22Rv1 (cell line): Measurements from ENCODE around the gene SLC39A5.
A peak's percentile ranks its signal among the peaks of the same experiment; 100 is the strongest.
"Not testable (repeated sequence)": the region's sequence is repeated elsewhere in the genome, so short reads cannot be mapped to it uniquely, and the experiment has no call there.

Source experiments
- H3K27ac ChIP-seq: fragments of 450-650 bp; 2 replicates; pipeline ENCODE4 v1.5.1; 2017
- ZFX ChIP-seq: fragments of 450-650 bp; IDR thresholded peaks from 2 replicates; pipeline ENCODE4 v1.6.1; 2017; ENCODE audit warnings: antibody characterized with exemption, borderline replicate concordance
- TF ChIP-seq, protein P1 (sequence below): fragments of 450-650 bp; IDR thresholded peaks from 2 replicates; pipeline ENCODE4 v1.5.1; 2017; ENCODE audit warnings: mild to moderate bottlenecking

Gene SLC39A5

GRCh38 chr12:56282579-56282978 is 52.7 kb downstream of the SLC39A5 start:
- TF ChIP-seq, protein P1, sequence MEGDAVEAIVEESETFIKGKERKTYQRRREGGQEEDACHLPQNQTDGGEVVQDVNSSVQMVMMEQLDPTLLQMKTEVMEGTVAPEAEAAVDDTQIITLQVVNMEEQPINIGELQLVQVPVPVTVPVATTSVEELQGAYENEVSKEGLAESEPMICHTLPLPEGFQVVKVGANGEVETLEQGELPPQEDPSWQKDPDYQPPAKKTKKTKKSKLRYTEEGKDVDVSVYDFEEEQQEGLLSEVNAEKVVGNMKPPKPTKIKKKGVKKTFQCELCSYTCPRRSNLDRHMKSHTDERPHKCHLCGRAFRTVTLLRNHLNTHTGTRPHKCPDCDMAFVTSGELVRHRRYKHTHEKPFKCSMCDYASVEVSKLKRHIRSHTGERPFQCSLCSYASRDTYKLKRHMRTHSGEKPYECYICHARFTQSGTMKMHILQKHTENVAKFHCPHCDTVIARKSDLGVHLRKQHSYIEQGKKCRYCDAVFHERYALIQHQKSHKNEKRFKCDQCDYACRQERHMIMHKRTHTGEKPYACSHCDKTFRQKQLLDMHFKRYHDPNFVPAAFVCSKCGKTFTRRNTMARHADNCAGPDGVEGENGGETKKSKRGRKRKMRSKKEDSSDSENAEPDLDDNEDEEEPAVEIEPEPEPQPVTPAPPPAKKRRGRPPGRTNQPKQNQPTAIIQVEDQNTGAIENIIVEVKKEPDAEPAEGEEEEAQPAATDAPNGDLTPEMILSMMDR: no peak
- no peak for TF ChIP-seq ZFX
- no peak overlapping the region for H3K27ac ChIP-seq

DNA sequence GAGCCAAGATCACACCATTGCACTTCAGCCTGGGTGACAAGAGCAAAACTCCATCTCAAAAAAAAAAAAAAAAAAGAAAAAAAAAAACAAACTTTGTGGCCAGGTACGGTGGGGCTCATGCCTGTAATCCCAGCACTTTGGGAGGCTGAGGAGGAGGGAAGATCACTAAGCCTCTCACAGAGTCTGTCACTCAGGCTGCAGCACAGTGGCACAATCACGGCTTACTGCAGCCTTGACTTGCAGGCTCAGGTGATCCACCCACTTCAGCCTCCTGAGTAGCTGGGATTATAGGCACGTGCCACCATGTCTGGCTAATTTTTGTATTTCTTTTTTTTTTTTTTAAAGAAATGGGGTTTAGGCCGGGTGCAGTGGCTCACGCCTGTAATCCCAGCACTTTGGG is 54.4 kb downstream of the SLC39A5 start:
- not testable (repeated sequence) for H3K27ac ChIP-seq

DNA sequence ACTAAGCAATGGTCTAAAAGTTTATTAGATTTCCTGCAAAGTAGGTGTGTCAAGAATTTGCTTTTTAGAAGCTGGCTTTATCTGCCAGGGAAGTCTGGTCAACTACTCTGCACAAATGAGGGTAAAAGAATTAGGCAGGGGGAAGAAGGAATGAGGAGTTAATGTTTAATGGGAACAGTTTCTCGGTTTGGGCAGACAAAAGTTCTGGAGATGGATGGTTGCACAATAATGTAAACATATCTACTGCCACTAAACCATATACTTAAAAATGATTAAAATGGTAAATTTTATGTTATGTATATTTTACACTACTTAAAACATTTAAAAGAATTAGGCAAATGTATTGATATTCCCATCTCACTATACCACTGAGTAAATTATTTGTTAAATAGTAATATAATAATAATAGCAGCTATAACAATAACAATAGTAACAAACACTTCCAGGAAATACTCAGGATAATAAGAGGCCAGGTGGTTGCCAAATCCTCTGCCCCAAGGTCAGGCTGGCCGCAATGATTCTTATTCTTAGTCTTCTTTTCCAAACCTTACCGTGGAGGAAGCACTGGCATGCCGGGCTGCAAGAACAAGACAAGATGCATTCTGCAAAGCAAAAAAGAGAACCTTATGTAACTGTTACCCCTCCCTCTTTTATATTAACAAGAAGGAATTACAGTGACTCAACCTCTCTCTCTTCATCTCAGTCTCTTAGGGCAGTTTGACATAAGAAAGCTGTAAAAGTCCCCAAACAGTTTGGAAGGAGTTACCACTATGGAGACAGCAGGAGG is 56.4 kb downstream of the SLC39A5 start:
- TF ChIP-seq ZFX: no peak
- TF ChIP-seq, protein P1: no peak
- H3K27ac ChIP-seq: 0 out of 2 replicates have a peak overlapping the region, but pooled peaks have one; percentile 8
